Left renal cortex interstitium (tissue), 4 donors: ENCODE data around the gene HOXA10. TPM values are rescaled to one million over a fixed set of nuclear protein-coding genes. Genes with fewer than 3 reads are reported as not detected.
A peak's percentile ranks its signal among the peaks of the same experiment; 100 is the strongest.

ENCODE experiments used
- DNase-seq, 4 donors: peaks; one replicate each; pipeline ENCODE4 v3.0.0-alpha.2; 2013; ENCODE audit warnings: low read depth in 4 of 4, low spot score in 2 of 4, missing footprints in 1 of 4
- polyA plus RNA-seq, 4 donors: library from polyadenylated mRNA; unstranded; fragments of 120-200 nt; gene quantifications; one replicate each; pipeline ENCODE4 v1.2.1, GENCODE V29; 2013; ENCODE audit not compliant: insufficient read length in 4 of 4

The HOXA10 gene
- polyA plus RNA-seq, 4 donors = 131 to 160 (median 151) TPM

DNA sequence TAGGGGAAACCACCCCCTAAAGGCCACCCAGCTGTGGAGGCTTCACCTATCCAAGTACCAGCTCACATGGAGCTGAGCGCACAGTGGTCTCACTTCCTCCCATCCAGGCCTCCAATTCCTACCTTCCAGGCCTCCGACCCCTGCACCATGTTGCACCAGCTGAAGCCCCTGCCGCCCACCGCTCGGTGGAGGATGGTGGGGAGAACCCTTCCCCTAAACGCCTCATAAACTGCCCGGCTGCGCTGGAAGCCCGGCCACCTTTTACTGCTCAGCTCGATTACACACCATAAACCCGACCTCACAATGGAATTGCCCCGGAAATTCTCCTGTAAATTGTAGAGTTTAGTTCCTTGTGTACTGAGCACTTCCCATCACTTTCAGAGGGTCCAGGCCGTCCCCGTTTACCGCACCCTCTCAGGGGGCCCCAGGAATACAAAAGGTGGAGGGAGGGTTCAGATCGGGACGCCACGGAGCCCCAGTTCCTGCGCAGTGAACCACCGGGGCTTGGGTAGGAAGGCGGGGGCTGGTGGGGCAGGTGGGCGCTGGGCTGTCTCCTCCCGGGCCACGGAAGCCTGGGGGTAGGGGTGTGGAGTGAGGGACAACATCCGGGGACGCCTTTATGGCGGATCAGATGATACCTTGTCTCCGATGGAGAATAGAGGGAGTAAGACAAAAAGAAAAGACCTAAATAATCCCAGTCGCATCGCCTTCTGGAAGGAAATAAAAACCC, 16.3 kb downstream of the HOXA10 start:
- no peak for DNase-seq

DNA sequence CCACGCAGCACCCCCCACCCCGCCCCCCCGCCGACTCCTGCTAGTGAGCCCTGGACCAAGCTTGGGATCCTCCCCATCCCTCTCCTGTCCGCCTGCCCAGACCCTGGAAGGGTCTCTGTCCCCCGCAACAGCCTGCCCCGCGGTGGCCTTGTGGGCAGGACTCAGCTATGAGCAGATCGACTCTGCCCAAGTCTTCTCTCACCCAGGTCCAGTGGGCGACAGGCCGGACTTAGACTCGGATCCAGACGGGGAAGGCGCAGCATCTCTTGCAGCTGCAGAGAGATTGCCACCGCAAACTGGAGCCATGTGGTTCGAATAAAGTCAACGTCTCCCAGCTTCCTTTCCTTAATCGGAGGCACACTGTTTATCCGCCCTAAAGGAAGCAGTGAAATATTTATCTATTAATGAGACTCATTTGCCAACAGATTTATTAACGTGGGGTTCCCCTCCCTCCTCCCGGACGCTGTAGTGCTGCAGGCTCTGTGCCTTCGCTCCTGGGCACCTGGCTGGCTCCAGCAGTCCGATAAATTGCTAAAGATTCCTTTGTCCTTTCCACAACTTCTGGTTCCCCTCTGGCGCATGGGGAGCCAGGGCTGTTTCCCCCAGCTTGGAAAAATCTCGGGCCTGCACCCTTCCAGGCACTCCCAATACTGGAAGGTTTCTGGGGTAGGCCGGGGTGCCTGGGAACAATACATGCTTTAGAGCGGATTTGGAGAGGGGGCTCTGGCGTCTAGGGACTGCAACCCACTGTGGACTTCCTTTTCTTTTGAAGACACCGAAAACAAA, 17.0 kb downstream of the HOXA10 start:
- no peak for DNase-seq

DNA sequence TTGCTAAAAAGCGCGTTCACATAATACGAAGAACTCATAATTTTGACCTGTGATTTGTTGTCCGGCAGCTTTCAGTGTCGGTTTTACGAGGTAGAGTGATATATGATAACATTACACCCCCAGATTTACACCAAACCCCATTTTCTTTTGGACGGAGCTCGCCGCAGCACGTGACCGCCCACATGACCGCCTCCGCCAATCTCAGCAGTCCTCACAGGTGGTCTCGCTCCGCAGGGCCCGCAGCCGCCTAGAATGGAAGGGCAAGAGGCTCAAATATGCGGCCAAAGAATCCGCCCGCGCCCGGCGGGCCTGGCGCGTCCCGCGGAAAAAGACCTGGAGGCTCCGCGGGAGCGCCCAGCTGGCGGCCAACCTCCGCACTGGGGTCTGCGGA, 17.6 kb downstream of the HOXA10 start, which contains the start of gene HOXA7:
Gene HOXA7, minus strand, starts transcription at position 168 of the 391 bp plus-strand sequence. Its CDS starts 130 bp downstream, at position 38.
- DNase-seq = peak in 2 of 4 donors; percentile 87 to 92

DNA sequence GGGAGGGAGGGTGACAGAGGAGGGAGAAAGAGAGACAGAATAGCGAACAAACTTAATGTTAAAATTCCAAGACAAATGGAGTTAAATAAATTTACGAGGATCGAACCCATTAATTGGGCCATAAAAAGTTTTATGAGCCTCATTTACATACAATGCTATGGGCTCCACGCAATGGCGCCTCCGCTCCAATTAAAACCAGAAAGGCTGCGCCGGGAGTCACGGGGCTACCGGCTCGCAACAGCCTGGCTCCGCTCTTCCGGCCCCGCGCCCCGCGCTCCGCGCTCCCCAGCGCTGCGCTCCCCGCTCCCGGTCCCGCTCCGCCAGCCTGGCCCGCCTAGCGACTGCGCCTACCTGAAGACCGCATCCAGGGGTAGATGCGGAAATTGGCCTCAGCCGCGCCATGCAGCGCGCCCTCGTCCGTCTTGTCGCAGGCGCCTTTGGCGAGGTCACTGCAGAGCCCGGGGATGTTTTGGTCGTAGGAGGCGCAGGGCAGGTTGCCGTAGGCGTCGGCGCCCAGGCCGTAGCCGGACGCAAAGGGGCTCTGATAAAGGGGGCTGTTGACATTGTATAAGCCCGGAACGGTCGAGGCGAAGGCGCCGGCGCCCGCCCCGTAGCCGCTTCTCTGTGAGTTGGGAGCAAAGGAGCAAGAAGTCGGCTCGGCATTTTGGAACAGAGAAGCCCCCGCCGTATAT, 18.2 kb downstream of the HOXA10 start:
- no peak for DNase-seq

DNA sequence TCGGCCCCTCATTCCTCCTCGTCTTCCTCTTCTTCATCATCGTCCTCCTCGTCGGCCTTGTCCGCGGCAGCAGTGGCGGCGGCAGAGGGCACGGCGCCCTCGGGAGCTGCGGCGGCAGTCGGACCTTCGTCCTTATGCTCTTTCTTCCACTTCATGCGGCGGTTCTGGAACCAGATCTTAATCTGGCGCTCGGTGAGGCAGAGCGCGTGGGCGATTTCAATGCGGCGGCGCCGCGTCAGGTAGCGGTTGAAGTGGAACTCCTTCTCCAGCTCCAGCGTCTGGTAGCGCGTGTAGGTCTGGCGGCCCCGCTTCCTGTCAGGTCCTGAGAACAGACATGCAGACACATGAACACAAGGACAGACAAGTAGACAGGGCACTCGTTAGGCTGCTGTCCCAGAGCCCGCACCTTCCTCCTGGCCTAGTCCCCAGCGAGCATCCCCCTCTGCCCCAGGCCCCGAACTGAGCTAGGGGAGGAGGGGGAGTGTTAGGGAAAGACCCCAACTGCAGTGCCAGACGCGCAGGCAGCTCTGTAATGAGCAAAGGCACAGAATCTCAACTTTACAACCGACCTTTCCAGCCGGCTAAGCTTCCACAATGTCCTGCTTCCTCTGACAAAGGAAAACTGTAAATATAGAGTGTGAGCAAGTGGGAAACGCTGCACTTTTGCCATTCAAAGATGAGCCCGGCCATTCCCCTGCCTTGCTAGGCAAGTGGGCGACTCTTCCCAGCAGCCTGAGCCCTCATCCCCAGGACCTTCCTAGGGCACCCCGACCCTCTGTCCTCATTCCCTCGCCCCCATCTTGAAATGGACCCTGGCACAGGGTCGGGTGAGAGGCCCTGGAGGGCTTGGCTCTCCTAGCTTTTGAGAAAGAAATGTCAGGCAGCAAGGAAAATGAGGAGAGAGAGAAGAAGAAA, 19.0 kb downstream of the HOXA10 start:
- no peak for DNase-seq

DNA sequence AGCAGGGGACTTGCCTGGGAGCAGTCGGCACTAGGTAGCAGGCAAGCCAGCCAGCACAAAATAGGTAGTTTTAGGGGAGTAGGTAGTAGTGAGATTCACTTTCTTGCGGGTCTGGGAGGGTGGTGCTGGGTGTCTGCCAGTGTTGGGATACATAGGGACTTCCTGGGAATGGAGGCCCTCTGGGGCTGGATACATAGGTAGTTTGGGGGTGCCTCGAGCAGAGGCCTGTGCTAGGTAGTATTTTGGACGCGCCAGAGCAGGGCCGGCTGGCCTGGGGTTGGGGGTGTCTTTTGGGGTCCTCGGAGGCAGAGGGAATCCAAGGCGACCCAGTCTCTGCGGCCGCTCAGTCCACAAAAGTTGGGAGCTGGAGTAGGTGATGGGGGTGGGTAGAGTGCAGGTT, 19.8 kb downstream of the HOXA10 start:
- DNase-seq = no peak

DNA sequence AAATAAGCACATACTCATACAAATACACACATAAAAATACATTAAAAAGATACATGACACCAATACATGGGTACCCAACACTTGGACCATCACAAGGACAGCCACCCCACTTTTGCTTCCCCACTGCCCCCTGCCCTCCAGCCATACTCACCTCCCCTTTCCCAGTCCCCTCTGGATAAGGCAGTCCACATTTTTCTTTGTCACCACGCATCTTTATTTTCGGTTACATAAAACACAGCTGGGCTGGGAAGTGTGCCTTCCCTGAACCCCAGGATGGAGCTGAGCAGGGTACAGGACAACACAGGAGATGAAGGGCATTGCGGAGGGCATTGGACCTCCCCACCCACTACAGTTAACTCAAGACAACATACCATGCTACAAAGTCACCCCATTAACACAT, 20.6 kb downstream of the HOXA10 start:
- no peak for DNase-seq

DNA sequence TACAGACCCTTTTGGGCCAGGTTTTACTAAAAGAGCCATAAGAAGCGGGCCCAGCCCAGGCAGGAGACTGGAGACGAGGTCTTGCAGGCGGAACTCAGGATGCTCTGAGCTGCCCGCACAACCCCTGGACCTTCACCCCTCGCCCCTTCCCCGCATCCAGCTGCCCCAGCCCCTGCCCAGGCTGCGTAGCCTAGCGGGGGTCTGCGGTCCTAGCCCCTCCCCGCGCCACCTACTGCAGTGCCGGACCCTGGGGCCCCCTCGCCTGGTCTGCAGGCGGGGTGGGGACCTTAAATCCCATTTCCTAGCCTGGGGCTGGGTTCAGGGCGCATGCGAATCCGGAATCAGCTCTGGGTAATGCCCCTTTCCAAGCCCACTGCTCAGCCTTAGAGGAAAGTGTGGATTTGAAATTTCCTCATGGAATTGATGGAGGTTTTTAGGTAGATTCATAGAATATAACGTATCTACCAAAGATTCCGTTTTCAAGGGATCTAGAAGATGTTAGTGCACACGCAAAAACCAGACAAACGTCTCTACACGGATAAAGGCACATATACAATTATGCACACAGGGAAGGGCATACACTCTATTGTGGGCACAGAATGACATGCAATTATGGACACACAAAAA, 21.2 kb downstream of the HOXA10 start:
- DNase-seq = no peak

DNA sequence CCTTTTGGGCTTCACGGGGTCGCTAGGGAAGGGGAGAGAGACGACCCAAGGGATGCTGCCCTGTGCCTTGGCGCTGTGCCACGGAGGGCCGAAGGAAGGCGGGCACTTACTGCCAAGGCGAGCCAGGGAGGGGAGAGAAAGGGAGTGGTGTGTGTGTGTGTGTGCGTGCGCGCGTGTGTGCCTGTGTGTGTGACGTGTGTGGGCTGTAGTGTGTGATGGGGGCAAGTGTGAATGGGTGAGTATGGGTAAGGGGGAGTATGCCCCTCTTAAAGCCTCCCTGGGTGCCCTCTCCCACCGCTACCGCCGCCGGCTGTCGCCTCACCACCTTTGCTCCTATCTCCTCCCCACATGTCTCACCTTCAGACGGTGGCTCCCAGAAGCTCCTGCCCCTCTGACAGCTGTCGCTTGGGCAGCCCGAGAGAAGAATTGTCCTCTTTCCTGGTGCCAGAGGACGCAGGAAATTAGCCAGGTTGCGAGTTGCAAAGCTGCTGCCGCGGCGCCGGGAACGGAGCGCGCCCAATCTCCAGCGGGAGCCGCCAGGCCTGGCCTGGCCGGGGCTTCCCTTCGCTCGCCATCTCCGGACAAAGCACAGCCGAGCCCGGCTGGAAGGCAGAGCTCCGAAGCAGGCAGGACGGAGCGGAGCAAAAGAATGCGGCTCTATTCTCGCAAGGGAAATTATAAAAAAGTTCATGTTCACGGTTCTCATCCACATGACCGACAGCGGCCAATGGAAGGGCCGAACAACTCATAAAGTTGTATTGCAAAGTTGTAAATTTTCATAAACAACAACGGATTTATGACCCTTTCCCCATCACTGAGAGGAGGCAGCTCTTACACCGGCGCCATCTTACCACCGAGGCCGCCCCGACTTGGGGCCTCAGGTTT, 21.9 kb downstream of the HOXA10 start, which contains the start of gene HOXA3:
Gene HOXA3, minus strand, starts transcription at position 653 of the 885 bp plus-strand sequence. CDS start 41,943 bp downstream, outside the sequence.
- peak in 2 of 4 donors; percentile 88 to 91 for DNase-seq

DNA sequence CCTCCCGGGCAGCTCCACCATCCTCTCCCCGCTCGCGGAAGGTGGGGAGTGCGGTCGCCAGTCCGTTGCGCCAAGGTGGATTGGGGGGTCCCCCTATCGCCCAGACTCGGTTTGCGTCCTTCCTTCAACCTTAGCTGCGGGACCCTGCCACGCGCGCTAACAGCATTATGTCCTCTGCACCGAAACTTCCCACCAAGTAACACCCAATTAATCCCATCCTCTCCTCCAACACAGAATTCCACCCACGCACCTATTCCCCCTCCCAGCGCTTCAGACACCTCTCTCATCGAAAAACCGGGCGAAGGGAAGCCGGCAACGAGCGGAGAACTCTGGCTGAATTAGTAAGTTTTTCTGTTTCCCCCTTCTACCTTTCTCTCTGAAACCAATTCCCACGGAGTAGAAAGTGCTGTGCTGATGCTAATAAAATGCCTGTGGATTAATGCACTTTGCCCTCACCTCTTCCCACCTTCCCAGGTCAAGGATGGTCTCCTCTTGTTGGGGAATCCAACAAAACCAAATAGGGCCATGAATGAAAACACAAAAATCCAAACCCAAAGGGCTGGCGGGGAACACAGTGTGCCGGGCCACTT, 22.7 kb downstream of the HOXA10 start:
- DNase-seq = no peak

DNA sequence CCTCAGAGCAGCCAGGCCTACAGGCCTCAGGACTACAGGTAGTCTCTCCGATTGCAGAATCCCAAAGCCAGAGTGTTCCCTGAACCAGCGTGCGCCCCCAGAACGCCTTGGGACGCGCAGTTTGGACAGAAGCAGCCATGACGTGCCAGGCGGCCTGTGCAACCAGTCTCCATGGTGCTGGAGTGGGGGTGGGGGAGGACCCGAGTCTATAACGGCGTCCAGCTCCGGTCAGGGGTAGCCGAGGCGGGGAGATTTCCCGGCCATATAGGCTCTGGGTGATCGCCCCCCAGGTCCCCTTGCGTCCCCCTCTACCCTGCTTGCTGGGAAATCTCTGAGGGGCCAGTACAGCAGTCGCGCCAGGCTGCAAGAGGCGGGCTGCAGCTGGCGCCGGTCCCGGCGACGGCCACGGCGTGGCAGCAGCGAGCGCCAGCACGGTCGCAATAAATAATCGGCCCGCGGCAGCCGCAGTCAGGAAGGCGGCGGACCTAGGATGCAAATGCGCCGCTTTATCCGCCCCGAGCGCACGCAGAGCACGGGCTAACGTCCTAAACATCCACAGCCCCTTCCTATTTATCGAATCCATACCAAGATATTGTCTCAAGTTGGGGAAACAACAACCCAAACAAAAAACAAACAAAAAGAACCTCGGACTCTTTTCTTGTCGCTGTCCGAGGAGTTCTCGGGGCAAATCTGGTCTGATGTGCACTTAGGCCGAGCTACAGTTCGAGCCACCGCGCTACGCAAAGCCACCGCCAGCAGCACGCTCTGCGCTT, 23.4 kb downstream of the HOXA10 start:
- DNase-seq = no peak

DNA sequence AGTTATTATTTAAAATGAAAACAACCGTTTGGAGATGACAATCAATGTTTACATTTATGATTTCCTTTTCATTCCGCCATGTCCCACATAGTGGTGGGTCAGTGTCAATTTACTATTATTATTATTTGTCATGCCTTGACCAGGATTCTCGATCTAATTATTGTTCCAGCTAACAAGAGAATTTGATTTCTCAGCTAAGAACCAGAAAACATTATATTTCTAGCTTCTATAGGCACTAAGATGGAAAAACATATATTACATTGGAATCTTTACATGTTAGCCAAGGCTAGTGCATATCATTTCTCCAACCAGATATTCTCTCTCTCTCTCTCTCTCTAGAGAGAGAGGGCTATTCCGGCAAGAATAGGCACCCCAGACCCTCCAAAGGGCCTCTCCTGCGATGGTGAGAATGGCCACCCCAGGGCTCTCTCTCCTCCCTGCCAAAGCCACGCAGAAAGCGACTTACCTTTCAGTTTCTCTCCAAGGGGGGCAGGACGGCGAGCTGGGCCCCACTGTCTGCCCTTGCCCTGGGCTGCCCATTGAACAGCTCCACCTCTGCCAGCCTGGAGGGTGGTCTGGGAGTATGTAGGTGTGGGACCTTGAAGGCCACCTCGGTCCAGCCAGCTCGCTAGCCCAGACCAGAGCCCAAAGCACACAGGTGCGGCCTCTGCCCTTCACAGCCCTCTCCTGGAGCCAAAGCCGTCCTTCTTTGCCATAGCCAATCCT, 24.1 kb downstream of the HOXA10 start:
- no peak for DNase-seq

DNA sequence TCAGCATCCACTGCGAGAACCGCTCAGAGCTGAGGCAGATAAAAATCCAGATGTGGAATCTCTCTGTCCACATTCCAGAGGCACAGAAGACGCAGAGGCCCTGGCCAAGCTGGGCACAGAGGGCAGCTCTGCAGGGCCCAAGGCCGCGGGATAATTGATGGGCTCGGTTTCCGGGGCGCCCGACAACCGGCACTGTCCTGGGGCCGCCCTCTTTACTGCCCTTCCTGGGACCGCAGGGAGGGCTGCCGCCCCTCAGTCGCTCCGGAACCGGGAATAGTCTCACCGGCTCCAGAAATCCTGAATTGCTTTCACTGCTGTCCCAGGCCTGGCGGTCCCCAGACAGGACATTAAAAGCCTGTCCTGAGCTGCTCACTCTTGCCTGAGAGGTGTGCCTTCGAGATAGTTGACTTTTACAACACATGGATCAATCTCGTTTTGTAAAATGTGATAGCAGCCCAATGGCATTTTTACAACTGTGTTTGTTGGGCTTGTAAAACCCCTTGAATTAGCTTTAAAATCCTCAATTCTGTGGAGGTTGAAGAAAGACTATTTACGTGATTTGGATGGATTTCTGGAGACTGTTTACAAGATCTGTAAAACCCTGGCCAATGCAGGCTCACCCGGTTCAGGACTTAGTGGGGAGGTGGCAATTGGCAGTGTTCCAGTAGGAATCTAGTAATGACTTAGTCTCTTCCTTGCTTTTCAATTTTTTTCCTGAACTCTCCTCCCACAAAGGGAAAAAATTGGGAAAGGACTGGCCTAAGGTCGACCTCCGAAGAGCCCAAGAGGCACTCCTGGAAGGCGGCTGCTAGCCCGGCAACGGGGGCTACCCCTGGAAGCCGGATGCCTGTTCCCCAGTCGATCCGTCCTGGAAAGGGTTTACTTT, 25.1 kb downstream of the HOXA10 start:
- no peak for DNase-seq

DNA sequence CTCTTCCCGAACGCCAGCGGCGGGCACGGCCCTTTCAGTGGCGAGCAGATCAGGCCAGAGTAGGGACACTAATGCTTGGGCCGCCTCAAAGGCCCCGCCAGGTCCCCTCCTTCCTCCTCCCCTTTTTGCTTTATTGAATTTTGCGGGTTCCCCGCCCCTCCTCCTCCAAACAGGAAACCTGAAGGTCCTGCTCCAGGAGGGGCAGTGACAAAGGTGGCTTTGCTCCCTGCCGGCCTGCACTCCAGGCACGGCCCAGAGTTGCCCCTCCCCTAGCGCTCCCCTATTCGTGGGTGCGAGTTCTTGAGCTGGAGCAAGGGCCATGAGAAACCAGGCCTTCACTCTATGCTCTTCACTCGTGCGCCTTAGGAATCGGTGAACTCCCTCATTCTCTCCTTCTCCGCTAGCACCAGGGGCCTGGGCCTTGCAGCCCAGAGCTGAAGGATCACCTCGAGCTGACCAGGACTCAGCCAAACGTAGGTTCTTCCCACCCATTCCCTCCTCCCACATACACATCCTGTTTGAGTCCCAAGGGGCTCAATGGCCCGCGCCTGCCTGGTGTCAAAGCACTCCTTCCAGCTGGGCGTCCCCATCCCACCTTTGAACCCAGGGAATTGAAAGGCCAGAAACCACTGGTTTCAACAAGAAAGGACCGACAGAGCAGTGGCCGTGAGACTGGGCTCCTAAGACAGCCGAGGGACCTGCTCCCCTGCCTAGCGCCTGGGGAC, 25.9 kb downstream of the HOXA10 start:
- no peak for DNase-seq
